ENCODE data around the gene CCDC14.
A peak's percentile ranks its signal among the peaks of the same experiment; 100 is the strongest.
"Not testable (repeated sequence)": the region's sequence is repeated elsewhere in the genome, so short reads cannot be mapped to it uniquely, and the experiment has no call there.

Gene CCDC14

GRCh38 chr3:123907720-123908119 lies 53.3 kb downstream of the CCDC14 start:
- no peak overlapping the region for H3K4me3 ChIP-seq (ENCODE audit: low read depth, low read length)
- TF ChIP-seq CTCF (IDR thresholded peaks at IDR 0.05; ENCODE audit: low read depth, low read length), result no peak

- no peak for TF ChIP-seq CTCF (IDR thresholded peaks at IDR 0.05; ENCODE audit: low read depth, low read length)
- no peak overlapping the region for H3K4me3 ChIP-seq (ENCODE audit: low read depth, low read length)
Observed at GRCh38 chr3:123899300-123899865, 61.6 kb downstream of the CCDC14 start.

GRCh38 chr3:123893012-123893411 lies 68.0 kb downstream of the CCDC14 start:
- no peak overlapping the region for H3K4me3 ChIP-seq (ENCODE audit: low read depth, low read length)
- no peak for TF ChIP-seq CTCF (IDR thresholded peaks at IDR 0.05; ENCODE audit: low read depth, low read length)

GRCh38 chr3:123892195-123892594 lies 68.8 kb downstream of the CCDC14 start:
- H3K4me3 ChIP-seq (ENCODE audit: low read depth, low read length), result no peak overlapping the region
- no peak for TF ChIP-seq CTCF (IDR thresholded peaks at IDR 0.05; ENCODE audit: low read depth, low read length)

DNA sequence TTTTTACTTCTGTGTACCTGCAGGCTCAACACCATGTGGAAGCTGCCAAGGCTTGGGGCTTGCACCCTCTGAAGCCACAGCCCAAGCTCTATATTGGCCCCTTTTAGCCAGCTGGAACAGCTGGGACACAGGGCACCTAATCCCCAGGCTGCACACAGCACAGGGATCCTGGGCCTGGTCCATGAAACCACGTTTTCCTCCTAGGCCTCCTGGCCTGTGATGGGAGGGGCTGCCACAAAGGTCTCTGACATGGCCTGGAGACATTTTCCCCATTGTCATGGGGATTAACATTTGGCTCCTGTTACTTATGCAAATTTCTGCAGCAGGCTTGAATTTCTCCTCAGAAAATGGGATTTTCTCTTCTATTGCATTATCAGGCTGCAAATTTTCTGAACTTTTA lies 70.0 kb downstream of the CCDC14 start:
- H3K4me3 ChIP-seq (ENCODE audit: low read depth, low read length), result not testable (repeated sequence)

DNA sequence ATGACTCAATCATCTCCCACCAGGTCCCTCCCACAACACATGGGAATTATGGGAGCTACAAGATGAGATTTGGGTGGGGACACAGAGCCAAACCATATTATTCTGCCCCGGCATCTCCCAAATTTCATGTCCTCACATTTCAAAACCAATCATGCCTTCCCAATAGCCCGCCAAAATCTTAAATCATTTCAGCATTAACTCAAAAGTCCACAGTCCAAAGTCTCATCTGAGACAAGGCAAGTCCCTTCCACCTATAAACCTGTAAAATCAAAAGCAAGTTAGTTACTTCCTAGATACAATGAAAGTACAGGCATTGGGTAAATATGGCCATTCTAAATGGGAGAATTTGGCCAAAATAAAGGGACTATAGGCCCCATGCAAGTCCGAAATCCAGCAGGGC lies 70.9 kb downstream of the CCDC14 start:
- H3K4me3 ChIP-seq (ENCODE audit: low read depth, low read length), result not testable (repeated sequence)

DNA sequence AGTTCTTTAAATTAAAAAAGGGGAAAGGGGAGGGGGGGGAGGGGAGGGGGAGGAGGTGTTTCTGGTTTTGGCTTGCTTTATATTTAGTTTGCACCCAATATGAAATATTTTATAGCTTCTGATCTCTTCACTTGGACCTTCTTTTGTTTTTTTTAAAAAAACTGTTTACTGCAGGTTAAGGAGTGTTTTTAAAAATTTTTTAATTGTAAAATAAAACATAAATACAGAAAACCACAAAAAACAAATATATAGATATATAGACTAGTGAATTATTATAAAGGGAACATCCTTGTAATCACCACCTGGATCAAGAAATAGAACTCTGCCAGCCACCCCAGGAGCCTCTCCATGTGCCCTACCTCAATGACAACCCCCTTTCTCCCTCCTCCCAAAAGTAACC lies 76.0 kb downstream of the CCDC14 start:
- no peak for TF ChIP-seq CTCF (IDR thresholded peaks at IDR 0.05; ENCODE audit: low read depth, low read length)
- no peak overlapping the region; the same call in 1 of the 2 replicates for H3K4me3 ChIP-seq (ENCODE audit: low read depth, low read length)

- TF ChIP-seq CTCF (IDR thresholded peaks at IDR 0.05; ENCODE audit: low read depth, low read length), result no peak
- H3K4me3 ChIP-seq (ENCODE audit: low read depth, low read length), result peak within 1 kb of the TSS; percentile 69
Observed at GRCh38 chr3:123884203-123884831, 76.7 kb downstream of the CCDC14 start, which contains the start of gene MYLK. Gene MYLK, minus strand, starts transcription at chr3:123884332. Its CDS starts 90,491 bp downstream, at chr3:123793841.
